Tibial nerve (tissue), 3 donors: ENCODE measurements around the gene INPP5K.

Experiments used
- POLR2A ChIP-seq, 2 donors: fragments of 450-650 bp; IDR thresholded peaks; one replicate each; pipeline ENCODE4 v1.6.1; 2017; ENCODE audit warnings: antibody characterized with exemption in 2 of 2, mild to moderate bottlenecking in 2 of 2, moderate library complexity in 2 of 2
- TF ChIP-seq, protein P1 (sequence below), 5 experiments: fragments of 200-600 bp in 3 of 5; fragments of 450-650 bp in 2 of 5; sonication (generic) in 3 of 5; IDR thresholded peaks; one replicate each; pipeline ENCODE4 v1.5.1; 2016 to 2019; ENCODE audit warnings: antibody characterized with exemption in 5 of 5, mild to moderate bottlenecking in 3 of 5, moderate library complexity in 2 of 5

- TF ChIP-seq, protein P1, sequence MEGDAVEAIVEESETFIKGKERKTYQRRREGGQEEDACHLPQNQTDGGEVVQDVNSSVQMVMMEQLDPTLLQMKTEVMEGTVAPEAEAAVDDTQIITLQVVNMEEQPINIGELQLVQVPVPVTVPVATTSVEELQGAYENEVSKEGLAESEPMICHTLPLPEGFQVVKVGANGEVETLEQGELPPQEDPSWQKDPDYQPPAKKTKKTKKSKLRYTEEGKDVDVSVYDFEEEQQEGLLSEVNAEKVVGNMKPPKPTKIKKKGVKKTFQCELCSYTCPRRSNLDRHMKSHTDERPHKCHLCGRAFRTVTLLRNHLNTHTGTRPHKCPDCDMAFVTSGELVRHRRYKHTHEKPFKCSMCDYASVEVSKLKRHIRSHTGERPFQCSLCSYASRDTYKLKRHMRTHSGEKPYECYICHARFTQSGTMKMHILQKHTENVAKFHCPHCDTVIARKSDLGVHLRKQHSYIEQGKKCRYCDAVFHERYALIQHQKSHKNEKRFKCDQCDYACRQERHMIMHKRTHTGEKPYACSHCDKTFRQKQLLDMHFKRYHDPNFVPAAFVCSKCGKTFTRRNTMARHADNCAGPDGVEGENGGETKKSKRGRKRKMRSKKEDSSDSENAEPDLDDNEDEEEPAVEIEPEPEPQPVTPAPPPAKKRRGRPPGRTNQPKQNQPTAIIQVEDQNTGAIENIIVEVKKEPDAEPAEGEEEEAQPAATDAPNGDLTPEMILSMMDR (IDR thresholded peaks at IDR 0.05) = no peak
- TF ChIP-seq POLR2A (IDR thresholded peaks at IDR 0.05) = no peak
Observed at GRCh38 chr17:1449412-1449967, 66.9 kb downstream of the INPP5K start.
